ENCODE data around the gene TUBGCP6.
A peak's percentile ranks its signal among the peaks of the same experiment; 100 is the strongest.

Gene TUBGCP6

GRCh38 chr22:50276143-50276542, 31.3 kb upstream of the TUBGCP6 start:
- TF ChIP-seq CTCF (IDR thresholded peaks at IDR 0.05): no peak

GRCh38 chr22:50275181-50276055, 30.6 kb upstream of the TUBGCP6 start:
- TF ChIP-seq CTCF (IDR thresholded peaks at IDR 0.05): no peak

GRCh38 chr22:50274771-50275170, 29.9 kb upstream of the TUBGCP6 start:
- TF ChIP-seq CTCF (IDR thresholded peaks at IDR 0.05): no peak

GRCh38 chr22:50274311-50274710, 29.5 kb upstream of the TUBGCP6 start:
- peak; percentile 32; the same call in 1 of the 2 replicates for TF ChIP-seq CTCF (IDR thresholded peaks at IDR 0.05)

GRCh38 chr22:50272044-50272802, 27.4 kb upstream of the TUBGCP6 start:
- no peak for TF ChIP-seq CTCF (IDR thresholded peaks at IDR 0.05)

- no peak for TF ChIP-seq CTCF (IDR thresholded peaks at IDR 0.05)
Measured at GRCh38 chr22:50271519-50271970, 26.7 kb upstream of the TUBGCP6 start.

- TF ChIP-seq CTCF (IDR thresholded peaks at IDR 0.05): no peak
Measured at GRCh38 chr22:50270666-50271394, 26.0 kb upstream of the TUBGCP6 start.
